Prostate gland (tissue), 2 donors: Measurements from ENCODE around the gene STRIP1.

Source experiments
- CTCF ChIP-seq, 4 experiments: fragments of 200-600 bp in 2 of 4; fragments of 450-650 bp in 2 of 4; sonication (generic) in 2 of 4; IDR thresholded peaks; 1 replicate in 3 of 4; 2 replicates in 1 of 4; pipeline ENCODE4 v1.5.1; 2016 to 2019; ENCODE audit warnings: antibody characterized with exemption in 4 of 4, mild to moderate bottlenecking in 2 of 4, moderate library complexity in 2 of 4
- POLR2A ChIP-seq: fragments of 450-650 bp; IDR thresholded peaks from one replicate; pipeline ENCODE4 v1.6.1; 2016; ENCODE audit warnings: antibody characterized with exemption, mild to moderate bottlenecking
- POLR2AphosphoS5 ChIP-seq: sonication (generic); formaldehyde crosslinking; IDR thresholded peaks from one replicate; pipeline ENCODE4 v1.6.1; 2017; ENCODE audit warnings: antibody characterized with exemption

DNA sequence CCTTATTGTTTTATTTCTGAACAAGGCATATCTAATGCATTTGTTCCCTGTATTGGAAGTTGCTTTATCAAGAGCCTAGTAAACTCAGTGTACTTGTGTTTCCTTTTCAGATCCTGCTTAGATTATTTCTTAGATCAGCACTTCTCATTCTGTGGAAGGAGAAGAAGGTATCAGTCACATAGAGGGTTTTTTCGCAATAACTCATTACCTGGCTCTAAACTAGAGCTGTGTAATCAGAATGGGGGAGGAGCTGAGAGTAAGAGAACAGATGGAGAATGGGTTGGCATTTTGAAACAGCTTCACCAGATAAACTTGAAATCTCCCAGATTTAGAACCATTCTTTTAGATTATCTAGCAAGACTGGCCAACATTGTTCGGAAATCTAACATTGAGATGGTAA, 38.9 kb upstream of the STRIP1 start:
- no peak for TF ChIP-seq CTCF (IDR thresholded peaks at IDR 0.05)
- no peak for TF ChIP-seq POLR2A
- TF ChIP-seq POLR2AphosphoS5: no peak
